ENCODE data around the gene UGT3A1. TPM values are rescaled to one million over a fixed set of nuclear protein-coding genes. Genes with fewer than 3 reads are reported as not detected.
"Not testable (repeated sequence)": the region's sequence is repeated elsewhere in the genome, so short reads cannot be mapped to it uniquely, and the experiment has no call there.

The UGT3A1 gene, protein sequence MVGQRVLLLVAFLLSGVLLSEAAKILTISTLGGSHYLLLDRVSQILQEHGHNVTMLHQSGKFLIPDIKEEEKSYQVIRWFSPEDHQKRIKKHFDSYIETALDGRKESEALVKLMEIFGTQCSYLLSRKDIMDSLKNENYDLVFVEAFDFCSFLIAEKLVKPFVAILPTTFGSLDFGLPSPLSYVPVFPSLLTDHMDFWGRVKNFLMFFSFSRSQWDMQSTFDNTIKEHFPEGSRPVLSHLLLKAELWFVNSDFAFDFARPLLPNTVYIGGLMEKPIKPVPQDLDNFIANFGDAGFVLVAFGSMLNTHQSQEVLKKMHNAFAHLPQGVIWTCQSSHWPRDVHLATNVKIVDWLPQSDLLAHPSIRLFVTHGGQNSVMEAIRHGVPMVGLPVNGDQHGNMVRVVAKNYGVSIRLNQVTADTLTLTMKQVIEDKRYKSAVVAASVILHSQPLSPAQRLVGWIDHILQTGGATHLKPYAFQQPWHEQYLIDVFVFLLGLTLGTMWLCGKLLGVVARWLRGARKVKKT
- total RNA-seq: not detected
- long read RNA-seq, donor 1: 0 reads
- long read RNA-seq, donor 2: 0 reads

GRCh38 chr5:35990941-35991611 is at the start of gene UGT3A1:
TSS of gene UGT3A1 (minus strand) at chr5:35991390. CDS start at chr5:35991240, 150 bp downstream.
- ATAC-seq: no peak
- H3K36me3 ChIP-seq (ENCODE audit: low read depth): no peaks in the 10 kb centered on the region
- H3K4me3 ChIP-seq: no peak within 1 kb of the TSS
- no peaks in the 10 kb centered on the region for H3K4me1 ChIP-seq (ENCODE audit: low read depth)
- no peaks in the 10 kb centered on the region for H3K9me3 ChIP-seq
- intact Hi-C loops (cut with DNase I, micrococcal nuclease): no loop called here
- TF ChIP-seq CTCF (IDR thresholded peaks at IDR 0.05): no peak
- DNase-seq: no peak

DNA sequence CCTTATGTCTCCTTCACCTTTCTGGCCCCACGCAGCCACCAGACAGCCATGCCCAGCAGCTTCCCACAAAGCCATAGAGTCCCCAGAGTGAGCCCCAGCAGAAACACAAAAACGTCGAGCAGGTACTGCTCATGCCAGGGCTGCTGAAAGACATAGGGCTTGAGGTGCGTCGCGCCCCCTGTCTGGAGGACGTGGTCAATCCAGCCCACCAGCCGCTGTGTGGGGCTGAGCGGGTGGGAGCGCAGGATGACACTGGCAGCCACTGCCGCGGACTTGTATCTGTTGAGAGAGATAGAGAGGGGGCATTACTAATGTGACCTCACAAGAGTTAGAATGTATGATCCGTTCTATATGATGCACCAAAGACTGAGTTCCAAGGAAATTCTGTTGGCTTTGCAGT is 44.5 kb upstream of the UGT3A1 start:
- Histone ChIP-seq H3K4me1 (ENCODE audit: low read depth) (no peaks in the 10 kb centered on the region), H3K4me3 (no peak overlapping the region), H3K36me3 (ENCODE audit: low read depth) (no peaks in the 10 kb centered on the region), H3K9me3 (no peaks in the 10 kb centered on the region)
- DNase-seq: no peak
- TF ChIP-seq CTCF (IDR thresholded peaks at IDR 0.05): no peak
- no peak for ATAC-seq
- intact Hi-C loops (cut with DNase I, micrococcal nuclease): no loop called here

DNA sequence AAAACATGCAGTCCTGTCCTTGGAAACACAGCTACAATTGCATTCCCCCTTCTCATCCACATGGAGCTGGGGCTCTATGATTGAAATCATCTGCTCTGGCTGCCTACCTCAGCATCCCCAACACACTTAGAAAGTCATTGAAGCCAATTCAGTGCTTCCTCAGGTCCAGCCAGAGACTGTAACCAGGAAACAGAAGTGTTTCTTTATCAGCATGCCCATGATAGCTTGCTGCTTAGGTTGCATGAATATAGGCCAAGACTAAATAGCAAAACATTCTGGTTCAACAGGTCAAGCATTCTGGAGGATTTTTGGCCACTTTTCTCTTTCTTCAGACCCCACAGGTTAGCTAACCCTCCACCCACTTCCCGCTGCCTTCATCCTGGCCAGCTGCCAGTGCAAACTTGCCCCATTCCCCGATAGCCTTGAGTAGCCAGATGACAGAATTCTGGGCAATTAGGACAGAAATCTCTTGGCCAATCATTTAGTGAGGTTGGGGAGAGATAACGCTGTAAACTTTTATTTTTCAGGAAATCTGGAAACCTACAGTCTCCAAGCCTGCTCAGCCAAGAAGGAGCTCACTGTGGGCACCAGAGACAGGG is 43.4 kb upstream of the UGT3A1 start:
- H3K4me3 ChIP-seq; H3K4me1 ChIP-seq (ENCODE audit: low read depth); H3K9me3 ChIP-seq; H3K36me3 ChIP-seq (ENCODE audit: low read depth); ATAC-seq; intact Hi-C loops (cut with DNase I, micrococcal nuclease); DNase-seq: not testable (repeated sequence)

GRCh38 chr5:36033486-36033885 is 42.3 kb upstream of the UGT3A1 start:
- Histone ChIP-seq H3K4me1 (ENCODE audit: low read depth) (no peaks in the 10 kb centered on the region), H3K9me3 (no peaks in the 10 kb centered on the region), H3K4me3 (no peak overlapping the region), H3K36me3 (ENCODE audit: low read depth) (no peaks in the 10 kb centered on the region)
- ATAC-seq (no peak), DNase-seq (no peak)
- intact Hi-C loops (cut with DNase I, micrococcal nuclease): no loop called here
- no peak for TF ChIP-seq CTCF (IDR thresholded peaks at IDR 0.05)

DNA sequence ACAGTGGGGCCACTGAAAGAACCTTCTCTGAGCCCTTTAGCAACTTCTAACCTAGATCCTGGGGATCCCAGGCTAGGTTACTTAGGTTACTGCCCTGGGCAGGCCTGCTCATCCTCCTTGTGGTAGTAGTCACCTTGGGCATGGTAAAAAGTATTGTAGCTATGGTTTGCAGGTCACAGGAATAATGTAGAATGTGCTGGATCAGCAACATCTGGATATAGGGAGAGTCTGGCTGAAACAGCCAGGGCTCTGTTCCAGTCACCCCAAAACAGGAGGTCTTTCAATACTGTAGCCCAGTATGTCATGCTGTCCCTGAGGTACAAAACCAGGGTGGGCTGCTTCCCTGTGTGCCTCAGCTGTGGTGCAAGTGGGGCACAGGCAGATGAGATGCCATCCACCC is 41.9 kb upstream of the UGT3A1 start:
- no peak for TF ChIP-seq CTCF (IDR thresholded peaks at IDR 0.05)
- ATAC-seq: no peak
- intact Hi-C loops (cut with DNase I, micrococcal nuclease): no loop called here

DNA sequence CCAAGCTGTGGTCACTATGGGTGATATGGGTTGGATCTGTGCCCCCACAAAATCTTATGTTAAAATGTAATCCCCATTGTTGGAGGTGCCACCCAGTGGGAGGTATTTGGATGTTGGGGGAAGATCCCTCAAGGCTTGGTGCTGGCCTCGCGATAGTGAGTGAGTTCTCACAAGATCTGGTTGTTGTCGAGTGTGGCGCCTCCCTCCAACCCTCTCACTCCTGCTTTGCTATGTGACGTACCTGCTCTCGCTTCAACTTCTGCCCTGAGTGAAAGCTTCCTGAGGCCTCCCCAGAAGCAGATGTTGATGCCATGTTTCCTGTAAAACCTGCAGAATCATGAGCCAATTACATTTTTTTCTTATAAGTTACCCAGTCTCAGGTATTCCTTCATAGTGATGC is 40.0 kb upstream of the UGT3A1 start:
- ATAC-seq (no peak), DNase-seq (no peak)
- Histone ChIP-seq H3K4me1 (ENCODE audit: low read depth) (no peaks in the 10 kb centered on the region), H3K36me3 (ENCODE audit: low read depth) (no peaks in the 10 kb centered on the region), H3K9me3 (no peaks in the 10 kb centered on the region), H3K4me3 (no peak overlapping the region)
- TF ChIP-seq CTCF (IDR thresholded peaks at IDR 0.05): no peak
- intact Hi-C loops (cut with DNase I, micrococcal nuclease): no loop called here

More for the DNA sequence above, 41.9 kb upstream of the UGT3A1 start:
- Histone ChIP-seq H3K36me3 (ENCODE audit: low read depth) (no peaks in the 10 kb centered on the region), H3K9me3 (no peaks in the 10 kb centered on the region), H3K4me1 (ENCODE audit: low read depth) (no peaks in the 10 kb centered on the region), H3K4me3 (no peak overlapping the region)
- DNase-seq: no peak

All from mucosa of descending colon (tissue), 3 donors.